Erythroblast (primary cell): ENCODE results near the gene ZNF593OS.

ENCODE experiments used
- GATA1 ChIP-seq: IDR thresholded peaks from 2 replicates; pipeline ENCODE4 v1.6.1; 2011; ENCODE audit warnings: low read depth, mild to moderate bottlenecking, control low read depth, low read length, moderate library complexity
- POLR2A ChIP-seq: IDR thresholded peaks from 2 replicates; pipeline ENCODE4 v1.6.1; 2011; ENCODE audit warnings: mild to moderate bottlenecking, low read length

GRCh38 chr1:26184883-26185282, 13.3 kb upstream of the ZNF593OS start:
- TF ChIP-seq POLR2A = no peak
- TF ChIP-seq GATA1 = no peak
